HG03060 (cell line): ENCODE results near the gene ORM2.

Experiments used
- ATAC-seq: cut with Tn5 transposase; IDR thresholded peaks from one replicate; pipeline ENCODE4 v1.9.1; 2021; ENCODE audit warnings: low read depth, moderate number of reproducible peaks; ENCODE audit not compliant: unreplicated experiment

The ORM2 gene

DNA sequence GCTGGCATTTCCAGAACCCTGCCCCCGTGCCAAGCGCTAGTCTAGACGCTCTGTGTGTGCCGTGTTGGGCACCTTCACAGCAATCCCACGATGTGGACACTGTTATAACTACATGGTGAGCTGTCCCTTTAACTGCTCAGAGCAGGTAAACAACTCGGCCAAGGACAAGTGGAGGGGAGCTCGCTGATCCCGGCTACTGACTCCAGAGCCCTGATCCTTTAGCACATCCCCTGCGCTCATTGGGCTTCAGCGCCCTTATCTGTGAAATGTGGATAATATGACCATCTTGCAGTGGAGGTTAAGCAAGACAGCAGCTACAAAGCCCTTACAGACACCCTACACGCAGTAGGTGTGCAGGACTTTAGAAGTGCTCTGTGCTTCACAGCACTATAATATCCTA is 16.5 kb downstream of the ORM2 start:
- ATAC-seq, result no peak

DNA sequence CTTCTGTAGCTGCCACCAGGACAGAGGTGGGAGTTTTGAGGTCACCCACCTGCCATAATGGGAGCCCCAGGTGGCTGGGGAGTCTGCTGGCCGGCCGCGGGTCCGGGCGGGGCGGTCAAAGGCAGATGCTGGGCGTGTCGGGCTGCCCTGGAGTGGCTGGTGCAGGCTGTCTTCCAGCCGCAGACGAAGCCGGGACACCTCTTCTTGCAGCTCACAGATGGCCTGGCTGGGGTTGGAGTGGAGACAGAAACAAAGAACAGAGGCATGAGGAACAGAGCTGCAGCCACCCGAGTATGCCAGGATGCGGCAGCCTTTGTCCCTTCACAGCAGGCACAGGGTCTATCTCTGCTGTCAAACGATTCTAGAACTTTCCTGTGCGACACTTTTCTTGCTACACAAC is 18.0 kb downstream of the ORM2 start:
- no peak for ATAC-seq

DNA sequence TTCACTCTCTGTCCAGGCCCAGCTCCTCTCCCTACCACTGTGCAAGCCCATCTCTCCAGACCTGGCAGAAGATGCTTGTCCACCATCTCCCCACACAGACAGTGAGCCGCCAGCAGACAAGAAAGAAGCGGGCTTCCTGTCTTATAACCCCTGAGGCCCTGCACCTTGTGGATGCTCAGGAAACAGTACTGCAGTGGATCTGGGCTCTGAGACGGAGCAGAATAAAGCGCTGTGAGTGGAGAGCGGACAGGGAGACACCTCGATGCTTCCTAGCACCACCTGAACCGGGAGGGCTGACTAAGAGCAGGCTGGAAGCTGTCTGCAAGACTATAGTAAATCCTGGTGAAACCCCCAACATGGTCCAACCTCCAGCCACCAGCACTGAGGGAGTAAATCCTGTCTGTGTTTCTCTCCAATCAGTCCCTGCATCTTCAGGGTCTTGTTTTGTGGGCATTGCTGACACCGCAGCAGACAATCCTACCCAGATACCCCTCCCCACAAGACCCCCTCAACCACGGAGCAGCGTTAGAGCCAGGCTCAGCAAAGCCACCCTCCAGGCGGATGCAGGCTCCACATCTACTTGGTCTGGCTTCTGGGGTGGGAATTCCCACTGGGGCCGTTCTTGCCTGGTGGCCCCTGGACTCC is 18.7 kb downstream of the ORM2 start:
- ATAC-seq, result no peak

DNA sequence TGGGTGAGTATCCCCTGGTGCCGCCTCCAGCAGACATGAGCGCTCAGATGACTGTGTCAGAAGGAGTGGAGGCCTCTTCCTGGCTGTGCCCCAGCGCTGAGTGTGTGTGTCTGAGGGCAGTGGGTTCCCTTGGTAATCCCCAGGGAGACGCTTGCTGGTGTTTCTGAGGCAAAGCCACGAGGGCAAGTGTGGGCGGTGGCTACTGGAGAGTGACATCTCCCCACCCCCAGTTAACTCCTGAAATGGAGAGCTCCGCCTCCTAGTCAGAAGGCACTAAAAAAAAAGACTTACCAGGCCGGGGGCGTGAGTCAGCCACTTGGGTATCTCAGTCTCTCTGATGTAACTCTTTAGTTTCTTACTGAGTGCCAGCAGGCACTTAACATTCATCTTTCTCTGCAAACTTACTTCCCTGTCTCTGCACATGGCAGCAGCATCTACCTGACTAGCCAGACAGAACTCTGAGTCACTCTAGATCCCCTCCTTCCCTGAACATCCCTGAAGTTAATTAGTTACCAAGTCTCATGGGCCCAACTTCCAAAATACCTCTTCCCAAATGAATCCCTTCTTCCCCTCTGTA is 19.3 kb downstream of the ORM2 start:
- ATAC-seq, result peak; percentile 95

DNA sequence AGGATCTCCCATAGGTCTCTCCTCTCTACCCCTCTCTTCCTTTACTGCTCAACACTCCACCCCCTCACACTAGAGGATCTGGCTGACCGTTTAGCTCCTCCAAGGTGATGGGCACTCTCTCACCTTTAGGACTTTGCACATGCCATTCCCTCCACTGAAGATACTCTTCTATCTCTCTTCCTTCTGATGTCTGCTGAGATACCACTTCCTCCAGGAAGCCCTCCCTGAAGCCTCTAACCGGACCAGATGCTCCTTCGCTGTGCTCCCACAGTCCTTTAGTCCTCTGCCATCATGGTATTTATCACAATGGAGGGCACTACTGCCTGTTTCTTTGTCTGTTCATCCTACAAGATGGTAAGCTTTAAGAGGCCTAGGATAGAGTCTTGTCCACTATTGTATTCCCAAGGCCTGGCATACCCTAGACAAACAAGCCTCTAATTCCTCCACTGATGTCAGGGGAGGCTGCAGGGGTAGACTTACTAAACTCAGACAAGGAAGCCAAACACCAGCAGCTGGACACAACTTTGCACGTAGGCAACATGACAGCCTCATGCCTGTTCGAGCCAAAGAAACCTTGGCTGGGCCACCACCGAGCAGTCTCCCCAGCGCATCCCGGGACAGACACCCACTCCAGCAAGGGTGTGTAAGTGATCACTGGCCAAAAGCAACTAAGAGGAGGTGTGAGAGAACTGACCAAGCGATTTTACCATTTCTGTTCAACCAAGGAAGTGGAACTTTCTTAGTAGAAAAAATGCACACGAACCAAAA is 20.2 kb downstream of the ORM2 start:
- no peak for ATAC-seq

DNA sequence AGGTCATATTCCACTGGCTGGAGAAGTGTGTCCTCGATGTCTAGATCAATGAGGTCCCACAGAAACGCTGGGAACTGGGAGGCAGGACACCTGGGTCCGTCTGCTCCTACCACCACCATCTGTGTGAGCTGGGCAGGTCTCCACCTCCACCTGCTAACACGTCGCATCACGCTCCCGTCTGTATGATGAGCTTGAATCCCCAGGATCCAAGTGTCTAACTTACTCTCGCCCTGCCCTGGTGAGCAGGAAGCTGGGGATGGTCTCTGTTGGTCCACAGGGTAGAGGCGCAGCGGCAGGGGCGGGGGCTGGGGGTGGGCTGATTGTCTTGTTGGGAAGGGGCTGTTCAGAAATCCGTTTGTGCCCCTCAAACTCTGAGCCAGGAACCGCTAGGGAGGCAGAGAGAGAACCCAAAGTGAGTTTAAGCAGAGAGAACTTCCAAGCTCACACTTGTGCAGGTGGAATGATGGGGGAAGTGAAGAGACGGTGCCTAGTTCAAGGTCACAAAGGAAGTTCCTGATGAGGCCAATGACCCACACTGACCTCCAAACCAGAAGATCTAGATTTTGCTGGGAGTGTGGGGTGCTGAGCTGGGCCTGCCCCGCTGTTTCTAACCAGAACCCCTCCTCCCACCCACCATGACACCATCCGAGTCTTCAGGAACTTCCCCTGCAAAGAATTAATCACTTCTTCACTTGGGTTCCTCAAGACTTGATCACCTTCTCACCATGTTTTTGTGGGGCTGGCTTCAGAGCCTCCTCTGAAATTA is 21.1 kb downstream of the ORM2 start:
- no peak for ATAC-seq

DNA sequence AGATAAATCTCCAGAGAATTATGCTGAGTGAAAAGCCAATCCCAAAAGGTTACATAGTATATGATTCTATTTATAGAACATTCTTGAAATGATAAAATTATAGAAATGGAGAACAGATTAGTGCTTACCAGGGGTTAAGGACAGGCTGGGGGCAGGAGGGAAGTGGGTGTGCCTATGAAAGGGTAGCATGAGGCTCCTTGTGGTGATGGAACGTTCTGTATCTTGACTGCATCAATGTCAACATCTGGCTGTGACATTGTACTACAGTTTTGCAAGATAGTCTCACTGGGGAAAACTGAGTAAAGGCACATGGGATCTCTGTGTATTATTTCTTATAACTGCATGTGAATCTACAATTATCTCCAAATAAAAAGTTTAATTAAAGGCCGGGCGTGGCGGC is 22.3 kb downstream of the ORM2 start:
- no peak for ATAC-seq

DNA sequence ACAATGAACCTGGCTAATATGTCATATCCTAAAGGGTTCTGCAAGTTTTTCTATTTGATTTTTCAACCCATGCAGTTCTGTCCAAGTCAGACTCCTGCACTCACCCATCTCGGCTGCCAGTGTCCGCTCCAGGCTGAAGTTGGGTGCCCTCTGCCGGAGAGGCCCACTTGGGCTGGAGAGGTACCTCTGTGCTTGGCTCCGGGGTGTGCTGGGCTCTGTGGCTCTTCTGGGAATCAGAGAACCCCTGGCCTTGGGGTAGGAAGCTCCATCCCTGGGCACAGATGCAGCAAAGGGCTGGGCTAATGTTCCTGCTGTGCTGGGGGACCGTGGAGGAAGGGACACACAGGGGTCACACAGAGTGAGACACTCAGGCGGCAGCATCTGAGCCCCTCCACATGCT is 26.2 kb downstream of the ORM2 start:
- ATAC-seq, result no peak

DNA sequence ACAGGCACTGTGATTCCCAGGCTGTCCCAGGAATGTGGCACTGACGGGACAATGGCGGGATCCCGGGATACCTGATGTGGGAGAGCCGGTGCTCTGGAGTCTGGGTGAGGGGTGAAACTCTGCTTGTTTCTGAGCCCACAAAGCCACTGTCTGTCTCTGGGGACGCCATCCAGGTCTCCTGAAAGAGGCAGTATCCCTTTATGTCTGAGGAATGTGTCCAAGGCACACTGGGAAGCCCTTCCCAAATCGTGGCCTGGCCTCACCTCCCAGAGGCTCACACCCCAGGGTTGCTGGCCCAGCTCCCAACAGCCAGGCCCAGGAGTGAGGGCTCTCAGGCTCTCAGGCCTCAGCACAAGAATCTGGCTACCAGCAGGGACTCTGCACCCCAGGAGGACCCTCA is 27.1 kb downstream of the ORM2 start:
- no peak for ATAC-seq

DNA sequence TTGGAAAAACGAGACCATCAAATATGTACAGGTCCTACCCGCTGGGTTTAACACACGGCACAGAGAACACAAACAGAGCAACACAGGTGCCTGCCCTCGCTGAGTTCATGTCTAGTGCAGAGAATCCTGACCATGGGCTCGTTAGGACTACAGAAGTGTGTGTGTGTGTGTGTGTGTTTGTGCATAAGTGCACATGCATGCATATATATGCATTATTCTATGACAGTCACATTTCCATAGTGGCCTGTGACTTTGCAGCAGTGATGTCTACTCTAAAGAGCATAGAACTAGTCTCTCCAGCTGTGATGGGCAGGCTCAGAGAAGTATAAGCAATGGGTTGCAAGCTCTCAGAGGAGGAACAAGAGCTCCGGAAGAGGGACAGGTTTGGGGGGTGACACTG is 27.7 kb downstream of the ORM2 start:
- ATAC-seq, result no peak

DNA sequence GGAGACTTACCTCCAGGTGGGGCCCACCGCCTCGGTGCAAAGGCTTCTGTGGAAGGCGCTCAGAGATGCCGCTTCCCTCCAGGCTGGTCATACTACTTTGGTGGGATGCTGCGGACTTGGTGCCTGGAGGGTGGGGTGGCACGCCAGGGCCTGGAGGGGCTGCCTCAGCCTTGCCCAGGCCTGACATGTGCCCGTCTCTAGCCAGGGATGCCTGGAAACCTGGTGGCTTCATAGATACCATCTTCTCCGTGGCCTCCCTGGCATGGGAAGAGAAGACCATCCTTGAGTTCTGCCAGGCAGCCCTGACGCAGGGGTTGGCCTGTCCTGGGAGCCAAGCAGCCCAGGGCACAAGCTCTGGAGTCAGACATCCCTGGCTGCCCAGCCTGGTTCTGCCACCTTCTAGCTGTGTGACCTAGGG is 28.3 kb downstream of the ORM2 start:
- no peak for ATAC-seq

DNA sequence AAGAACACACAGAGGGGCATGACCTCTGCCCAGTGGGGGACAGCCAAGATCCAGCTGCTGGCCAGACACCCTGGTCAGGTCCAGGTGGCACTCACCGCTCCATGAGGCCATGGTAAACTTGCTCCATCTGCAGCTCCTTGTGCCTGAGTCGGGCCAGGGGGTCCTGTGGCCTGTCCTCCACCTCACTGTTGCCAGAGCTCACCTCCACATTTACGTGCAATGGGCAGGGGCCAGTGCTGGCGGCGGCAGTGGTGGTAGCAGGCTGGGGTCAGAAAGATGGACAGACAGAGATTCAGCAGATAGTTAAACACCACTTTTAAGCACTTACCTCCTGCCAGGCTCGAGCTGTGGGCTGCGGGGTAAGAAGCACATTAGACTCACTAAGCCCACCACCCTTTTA is 30.1 kb downstream of the ORM2 start:
- ATAC-seq, result no peak

DNA sequence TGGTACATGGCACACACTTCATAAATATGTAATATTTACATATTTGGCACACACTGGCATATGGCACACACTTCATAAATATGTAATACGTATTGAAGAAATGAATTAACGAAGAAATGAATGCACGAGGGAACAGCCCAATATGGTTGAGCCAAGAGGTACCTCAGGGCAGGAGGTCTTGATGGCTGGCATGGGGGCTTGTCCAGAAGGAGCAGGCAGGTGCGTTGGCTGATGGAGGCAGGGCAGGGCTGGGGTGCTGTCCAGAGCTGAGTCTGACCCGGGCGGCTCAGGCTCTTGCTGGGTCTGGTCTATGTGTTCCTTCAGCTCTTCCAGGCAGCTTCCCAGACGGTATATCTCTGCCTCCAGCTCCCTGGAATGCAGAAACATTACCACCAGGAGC is 31.9 kb downstream of the ORM2 start:
- no peak for ATAC-seq

DNA sequence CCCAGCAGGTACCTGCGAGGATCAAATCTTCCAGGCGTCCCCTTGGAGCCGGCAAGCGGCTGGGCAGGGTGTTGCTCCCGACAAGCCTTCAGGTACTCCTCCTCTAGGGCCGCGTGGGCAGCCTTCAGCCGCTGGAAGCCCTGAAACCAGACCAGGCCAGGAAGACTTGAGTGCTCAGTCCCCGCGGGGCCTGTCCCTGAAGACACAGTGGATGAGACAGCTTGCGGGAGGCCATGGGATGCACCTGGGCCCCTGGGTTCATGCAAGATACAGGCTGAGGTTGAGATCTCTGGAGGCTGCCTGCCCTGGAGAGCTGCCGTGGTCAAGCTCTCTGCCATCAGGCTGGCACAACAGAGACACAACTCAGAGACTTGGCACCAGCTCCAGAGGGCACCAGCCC is 32.7 kb downstream of the ORM2 start:
- no peak for ATAC-seq

DNA sequence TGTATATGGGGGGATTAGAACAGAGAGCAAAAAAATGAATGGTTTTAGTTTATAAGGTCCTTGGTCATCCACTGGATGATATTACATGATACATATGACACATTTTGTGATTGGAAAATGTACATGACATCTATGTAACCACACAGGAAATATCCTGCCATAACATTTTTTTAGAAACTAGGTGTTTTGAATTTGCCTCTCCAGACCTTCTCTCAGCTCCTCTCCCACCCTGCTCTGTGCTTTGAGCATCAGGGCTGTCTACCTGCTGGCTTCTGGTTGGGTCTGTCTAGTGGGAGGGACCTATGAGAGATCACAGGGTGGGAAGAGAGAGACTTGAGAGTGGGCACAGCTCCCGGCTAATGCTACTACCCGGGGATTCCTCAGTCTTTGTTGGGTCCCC is 33.8 kb downstream of the ORM2 start:
- no peak for ATAC-seq

DNA sequence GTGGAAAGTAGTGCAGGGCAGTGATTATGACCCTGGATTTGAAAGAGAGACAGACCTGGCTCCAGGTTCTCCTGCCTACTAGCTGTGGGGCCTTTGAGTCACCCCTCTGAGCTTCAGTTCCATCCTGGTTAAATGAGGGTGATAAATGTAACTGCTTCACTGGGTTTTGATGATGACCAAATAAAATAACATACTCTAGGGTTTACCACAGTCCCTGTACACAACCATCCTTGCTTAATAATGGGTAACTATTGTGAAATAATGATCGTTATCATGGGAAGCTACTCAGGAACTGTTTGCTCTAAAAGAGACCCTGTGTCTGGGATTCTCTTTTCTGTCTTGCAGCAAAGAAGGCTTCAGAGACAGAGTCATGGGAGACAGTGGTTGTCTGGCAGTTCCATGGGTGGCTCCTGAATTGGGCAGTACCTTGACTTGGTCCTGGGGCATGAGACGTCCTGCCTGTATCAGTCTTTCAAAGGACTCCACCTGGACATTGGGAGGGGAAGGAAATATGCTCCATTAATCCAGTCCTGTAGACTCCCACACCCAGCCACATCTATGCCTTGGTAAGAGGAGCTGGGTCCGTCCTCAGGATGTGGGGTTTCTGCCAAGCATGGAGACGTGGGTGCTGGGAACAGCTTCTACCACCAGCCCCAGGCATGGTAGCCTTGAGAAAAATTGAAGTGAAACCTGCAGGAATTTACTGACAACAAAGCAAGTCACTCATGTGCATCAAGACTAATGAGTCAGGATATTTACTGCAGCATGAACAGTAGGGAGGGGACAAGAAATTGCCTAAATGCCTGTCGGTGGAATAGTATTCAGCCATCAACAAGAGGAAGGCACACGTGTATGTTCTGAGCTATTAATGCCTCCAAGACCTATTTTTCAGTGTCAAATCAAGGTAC is 34.7 kb downstream of the ORM2 start:
- ATAC-seq, result no peak

DNA sequence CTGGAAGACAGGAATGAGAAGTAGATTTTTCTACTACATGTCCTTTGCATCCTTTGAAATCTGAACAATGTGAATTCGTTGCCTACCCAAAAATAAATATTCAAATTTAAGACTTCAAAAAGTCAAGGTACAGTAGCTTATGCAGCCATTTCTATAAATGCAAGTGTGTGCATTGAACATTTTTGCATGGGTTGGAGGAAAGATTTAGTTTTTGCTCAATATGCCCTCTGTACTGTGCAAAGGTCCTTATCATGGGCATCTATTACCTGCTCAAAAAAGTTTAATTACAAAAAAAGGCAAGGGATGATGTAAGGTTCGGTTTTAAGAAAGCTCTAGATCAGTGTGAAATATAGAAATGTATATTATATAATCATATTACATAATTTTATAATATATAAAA is 35.5 kb downstream of the ORM2 start:
- ATAC-seq, result no peak

DNA sequence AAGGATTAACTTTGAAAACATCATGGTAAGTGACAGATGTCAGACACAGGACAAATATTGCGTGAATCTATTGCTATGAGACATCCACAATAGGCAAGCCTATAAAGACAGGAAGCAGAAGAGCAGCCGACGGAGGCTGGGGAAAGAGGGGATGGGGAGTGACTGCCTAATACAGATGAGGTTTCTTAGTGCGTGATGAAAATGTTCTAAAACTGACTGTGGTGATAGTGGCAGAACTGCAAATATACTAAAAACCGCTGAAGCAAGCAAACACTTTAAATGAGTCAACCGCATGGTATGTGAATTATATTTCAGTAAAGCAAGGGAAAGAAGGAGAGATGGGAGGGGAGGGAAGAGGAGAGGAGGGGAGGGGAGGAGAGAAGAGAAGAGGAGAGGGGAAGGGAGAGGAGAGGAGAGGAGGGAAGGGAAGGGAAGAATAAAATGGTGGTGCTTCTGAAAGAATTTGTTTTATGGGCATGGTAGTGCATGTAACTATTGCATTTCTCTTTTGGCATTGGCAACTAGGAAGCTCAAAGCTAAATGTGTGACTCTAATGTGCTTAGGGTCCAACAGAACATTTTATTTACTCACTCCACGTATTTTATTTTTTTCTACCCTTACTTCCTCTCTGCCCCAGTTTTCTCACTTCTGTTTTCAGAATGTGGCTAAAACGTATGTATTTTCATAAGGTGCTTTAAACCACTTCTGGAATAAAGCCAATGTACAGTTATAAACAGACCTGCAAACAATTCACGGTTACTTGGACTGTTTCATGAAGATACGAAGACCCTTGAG is 36.9 kb downstream of the ORM2 start:
- ATAC-seq, result peak; percentile 43

DNA sequence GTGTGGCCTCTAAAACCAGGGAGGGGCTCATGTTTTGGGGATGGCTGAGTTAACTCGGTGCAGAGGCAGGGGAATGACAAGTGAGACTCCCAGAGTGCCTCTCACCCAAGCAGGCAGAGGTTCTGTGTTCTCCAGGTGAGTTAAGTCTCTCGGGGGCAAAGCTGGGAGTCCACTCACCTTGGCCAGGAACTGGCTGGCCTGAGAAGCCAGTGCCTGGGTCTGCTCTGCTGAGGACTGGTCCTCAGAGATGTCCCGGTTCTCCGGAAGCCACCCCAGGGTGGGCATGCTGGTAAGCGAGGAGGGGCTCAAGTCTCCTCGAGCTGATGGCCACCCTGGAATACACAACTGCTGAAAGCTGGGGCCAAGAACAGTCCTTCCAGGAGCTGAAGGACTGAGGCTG is 37.7 kb downstream of the ORM2 start:
- no peak for ATAC-seq
